ENCODE results near the gene SLC22A6. TPM values are rescaled to one million over a fixed set of nuclear protein-coding genes. Genes with fewer than 3 reads are reported as not detected.

The SLC22A6 gene
- polyA plus RNA-seq, 2 of the 4 experiments (the other 2 are of a cell fraction) = not detected

DNA sequence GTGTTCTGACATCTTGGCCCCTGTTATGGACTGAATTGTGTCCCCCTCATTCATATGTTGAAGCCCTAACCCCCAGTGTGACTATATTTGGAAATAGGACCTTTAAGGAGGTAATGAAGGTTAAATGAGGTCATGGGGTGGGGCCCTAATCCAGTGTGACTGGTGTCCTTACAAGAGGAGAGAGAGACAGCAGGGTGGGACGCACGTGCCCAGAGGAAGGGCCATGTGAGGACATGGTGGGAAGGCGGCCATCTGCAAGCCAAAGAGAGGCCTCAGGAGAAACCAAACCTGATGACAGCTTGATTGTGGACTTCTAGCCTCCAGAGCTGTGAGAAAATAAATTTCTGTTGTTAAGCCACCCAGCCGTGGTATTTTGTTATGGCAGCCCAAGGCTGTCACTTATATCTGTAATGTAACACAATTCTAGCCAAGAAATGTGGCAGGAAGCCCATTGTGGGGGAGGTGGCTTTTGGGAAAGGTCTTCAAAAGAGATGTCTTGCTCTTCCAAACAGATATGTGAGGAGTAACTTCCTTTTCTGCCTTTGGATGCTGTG is 23.7 kb downstream of the SLC22A6 start:
- no peak for DNase-seq (ENCODE audit: low read depth in 1 of 2, low spot score in 1 of 2)
- H3K4me3 ChIP-seq = no peak overlapping the region
- TF ChIP-seq JUN (IDR thresholded peaks at IDR 0.05) (no peak), SREBF2 (IDR thresholded peaks at IDR 0.05) (no peak), HDAC2 (IDR thresholded peaks at IDR 0.05) (no peak), PHF8 (IDR thresholded peaks at IDR 0.05; ENCODE audit: borderline replicate concordance, low read depth) (no peak), NPAS2 (CRISPR knock-in tag; IDR thresholded peaks at IDR 0.05; ENCODE audit: borderline replicate concordance) (no peak)
- TF ChIP-seq, protein P1, sequence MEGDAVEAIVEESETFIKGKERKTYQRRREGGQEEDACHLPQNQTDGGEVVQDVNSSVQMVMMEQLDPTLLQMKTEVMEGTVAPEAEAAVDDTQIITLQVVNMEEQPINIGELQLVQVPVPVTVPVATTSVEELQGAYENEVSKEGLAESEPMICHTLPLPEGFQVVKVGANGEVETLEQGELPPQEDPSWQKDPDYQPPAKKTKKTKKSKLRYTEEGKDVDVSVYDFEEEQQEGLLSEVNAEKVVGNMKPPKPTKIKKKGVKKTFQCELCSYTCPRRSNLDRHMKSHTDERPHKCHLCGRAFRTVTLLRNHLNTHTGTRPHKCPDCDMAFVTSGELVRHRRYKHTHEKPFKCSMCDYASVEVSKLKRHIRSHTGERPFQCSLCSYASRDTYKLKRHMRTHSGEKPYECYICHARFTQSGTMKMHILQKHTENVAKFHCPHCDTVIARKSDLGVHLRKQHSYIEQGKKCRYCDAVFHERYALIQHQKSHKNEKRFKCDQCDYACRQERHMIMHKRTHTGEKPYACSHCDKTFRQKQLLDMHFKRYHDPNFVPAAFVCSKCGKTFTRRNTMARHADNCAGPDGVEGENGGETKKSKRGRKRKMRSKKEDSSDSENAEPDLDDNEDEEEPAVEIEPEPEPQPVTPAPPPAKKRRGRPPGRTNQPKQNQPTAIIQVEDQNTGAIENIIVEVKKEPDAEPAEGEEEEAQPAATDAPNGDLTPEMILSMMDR (IDR thresholded peaks at IDR 0.05) = no peak
- WGBS (ENCODE audit: missing lambda C conversion rate) = 49% methylated on average over 4 of the region's 4 CpGs
- H3K4me1 ChIP-seq = no peaks in the 10 kb centered on the region
- no peak for ATAC-seq
- no peak overlapping the region for H3K27ac ChIP-seq
- POLR2A ChIA-PET = no interaction called here
- FAIRE-seq = no peak
- no peak overlapping the region for H3K4me2 ChIP-seq
- H3K9me3 ChIP-seq = no peaks in the 10 kb centered on the region
- CTCF ChIA-PET = interaction anchor here (1.1 kb wide), 1 partner anchor 14 kb away, joined by 3 read pairs; no protein-coding TSS in a partner anchor

DNA sequence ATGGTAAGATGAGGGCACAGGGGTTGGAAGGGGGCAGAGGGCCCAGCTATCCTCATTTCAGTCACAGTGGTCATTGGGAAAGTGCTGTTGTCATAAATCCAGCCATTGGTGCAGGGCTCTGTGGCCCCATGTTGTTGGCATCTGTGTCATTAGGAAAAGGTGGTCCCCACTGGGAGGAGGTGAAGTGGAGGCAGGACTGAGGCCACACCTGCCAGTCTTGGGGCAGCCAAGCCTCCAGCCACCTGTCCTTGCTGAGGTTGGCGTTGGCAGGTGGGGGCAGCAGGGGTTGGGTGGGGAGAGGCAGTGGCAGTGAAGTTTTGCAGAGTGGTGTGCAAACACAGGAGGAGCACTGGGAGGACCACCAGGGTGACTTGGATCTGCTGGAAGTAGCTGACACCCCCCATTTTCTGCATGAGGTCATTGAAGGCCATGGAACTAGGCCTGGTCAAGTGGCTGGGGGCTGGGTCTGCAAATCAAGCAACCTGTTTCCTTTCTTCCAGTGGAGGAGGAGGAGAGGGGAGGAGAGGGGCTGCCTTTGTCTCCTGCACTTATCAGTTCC is 25.3 kb downstream of the SLC22A6 start:
- Histone ChIP-seq H3K27ac (no peak overlapping the region), H3K9me3 (no peaks in the 10 kb centered on the region), H3K4me1 (no peaks in the 10 kb centered on the region), H3K4me3 (no peak overlapping the region), H3K4me2 (no peak overlapping the region)
- DNase-seq (ENCODE audit: low read depth in 1 of 2, low spot score in 1 of 2) (no peak), ATAC-seq (no peak), FAIRE-seq (no peak)
- WGBS (ENCODE audit: missing lambda C conversion rate) = no CpG with 5 or more reads among the region's 1 CpG
- POLR2A ChIA-PET = no interaction called here
- CTCF ChIA-PET = interaction anchor here (1.8 kb wide), 1 partner anchor 11 kb away, joined by 4 read pairs; no protein-coding TSS in a partner anchor
- TF ChIP-seq PHF8 (IDR thresholded peaks at IDR 0.05; ENCODE audit: borderline replicate concordance, low read depth) (no peak), TP53 (CRISPR knock-in tag; IDR thresholded peaks at IDR 0.05) (no peak), JUN (IDR thresholded peaks at IDR 0.05) (no peak), ESRRA (IDR thresholded peaks at IDR 0.05; ENCODE audit: borderline replicate concordance, low read length) (no peak)
- TF ChIP-seq, protein P2, sequence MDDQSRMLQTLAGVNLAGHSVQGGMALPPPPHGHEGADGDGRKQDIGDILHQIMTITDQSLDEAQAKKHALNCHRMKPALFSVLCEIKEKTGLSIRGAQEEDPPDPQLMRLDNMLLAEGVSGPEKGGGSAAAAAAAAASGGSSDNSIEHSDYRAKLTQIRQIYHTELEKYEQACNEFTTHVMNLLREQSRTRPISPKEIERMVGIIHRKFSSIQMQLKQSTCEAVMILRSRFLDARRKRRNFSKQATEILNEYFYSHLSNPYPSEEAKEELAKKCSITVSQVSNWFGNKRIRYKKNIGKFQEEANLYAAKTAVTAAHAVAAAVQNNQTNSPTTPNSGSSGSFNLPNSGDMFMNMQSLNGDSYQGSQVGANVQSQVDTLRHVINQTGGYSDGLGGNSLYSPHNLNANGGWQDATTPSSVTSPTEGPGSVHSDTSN (IDR thresholded peaks at IDR 0.05) = no peak

DNA sequence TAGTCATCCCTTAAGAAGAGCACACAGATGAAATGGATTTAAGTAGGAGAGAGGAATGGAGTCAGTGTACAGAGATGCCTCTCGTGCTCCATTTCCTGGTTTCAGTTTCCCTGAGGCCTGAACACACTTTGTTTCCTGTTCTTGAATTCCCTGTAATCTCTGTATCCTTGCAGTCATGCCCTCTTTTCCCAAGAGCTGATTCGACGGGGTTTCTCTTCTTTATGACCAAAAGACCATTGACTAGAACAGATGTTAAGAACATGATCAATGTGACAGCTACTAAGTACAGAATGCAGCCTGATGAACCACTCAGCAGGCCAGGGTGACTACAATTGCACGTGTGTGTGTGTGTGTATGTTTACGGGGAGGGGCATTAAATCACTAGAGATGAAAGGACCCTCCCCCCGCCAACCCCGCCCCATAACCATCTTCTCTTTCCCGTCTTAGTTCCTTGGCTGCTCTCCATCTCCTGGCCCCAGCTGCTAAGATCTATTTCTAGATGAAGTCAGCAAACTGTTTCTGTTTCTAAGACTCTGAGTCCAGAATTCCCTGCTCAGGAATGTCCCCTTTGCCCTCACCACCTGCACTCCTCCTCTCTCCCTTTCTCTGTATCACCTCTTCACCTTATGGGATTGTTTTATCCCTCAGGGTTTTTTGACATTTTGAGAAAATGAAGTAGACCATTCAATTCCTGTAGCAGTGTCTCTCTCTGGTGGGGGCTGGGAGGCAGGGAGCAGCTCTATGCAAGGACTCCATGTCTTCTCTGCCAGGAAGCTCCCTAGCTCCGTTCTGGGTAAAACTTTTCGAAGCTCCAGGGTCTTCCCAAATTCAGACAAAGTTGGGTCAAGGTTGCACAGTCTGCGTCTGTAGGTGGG is 26.0 kb downstream of the SLC22A6 start:
- 60% methylated on average over 11 of the region's 11 CpGs for WGBS (ENCODE audit: missing lambda C conversion rate)

DNA sequence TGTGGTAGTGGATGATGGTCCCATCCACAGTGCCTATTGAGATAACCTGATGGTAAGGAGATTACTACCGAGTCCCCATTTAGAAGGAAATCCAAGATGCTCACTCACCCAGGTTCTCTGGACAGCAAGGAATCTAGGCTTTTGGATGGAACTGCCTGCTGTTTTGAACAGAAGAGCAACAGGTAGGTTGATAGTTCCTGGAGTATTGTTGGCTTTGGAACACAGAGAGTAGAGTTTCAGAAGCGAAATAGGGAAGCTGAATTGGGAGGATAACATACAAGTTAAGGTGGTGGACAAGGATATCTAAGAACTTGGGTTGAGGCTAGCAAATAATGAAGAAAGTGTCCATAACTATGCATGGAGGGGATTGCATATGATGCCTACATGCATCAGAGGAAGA is 27.6 kb downstream of the SLC22A6 start:
- Histone ChIP-seq H3K4me3 (no peak overlapping the region), H3K27ac (no peak overlapping the region), H3K4me1 (no peaks in the 10 kb centered on the region), H3K9me3 (no peaks in the 10 kb centered on the region), H3K4me2 (no peak overlapping the region)
- TF ChIP-seq FOSB (CRISPR knock-in tag; IDR thresholded peaks at IDR 0.05) (no peak), RCOR1 (IDR thresholded peaks at IDR 0.05; ENCODE audit: low read depth, low read length) (no peak), ESRRA (IDR thresholded peaks at IDR 0.05; ENCODE audit: borderline replicate concordance, low read length) (no peak)
- ATAC-seq (no peak), DNase-seq (ENCODE audit: low read depth in 1 of 2, low spot score in 1 of 2) (no peak), FAIRE-seq (no peak)
- WGBS (ENCODE audit: missing lambda C conversion rate) = 50% methylated on average over 2 of the region's 2 CpGs
- ChIA-PET POLR2A (no interaction called here), CTCF (interaction anchor here (1.6 kb wide), 1 partner anchor 17 kb away, joined by 3 read pairs; no protein-coding TSS in a partner anchor)

More for the DNA sequence above, 26.0 kb downstream of the SLC22A6 start:
- Histone ChIP-seq H3K9me3 (no peaks in the 10 kb centered on the region), H3K27ac (no peak overlapping the region), H3K4me3 (no peak overlapping the region), H3K4me2 (no peak overlapping the region), H3K4me1 (no peaks in the 10 kb centered on the region)
- POLR2A ChIA-PET = no interaction called here
- no peak for FAIRE-seq
- peak in 1 of 2 experiments; percentile 23; a peak in 1 of 6 replicates for ATAC-seq
- DNase-seq (ENCODE audit: low read depth in 1 of 2, low spot score in 1 of 2) = no peak
- no peak for TF ChIP-seq MYC (IDR thresholded peaks at IDR 0.05; ENCODE audit: borderline replicate concordance, low read length)
- no peak for TF ChIP-seq RAD21 (conservative IDR thresholded peaks at IDR 0.05 in 1 of 2, IDR thresholded peaks at IDR 0.05 in 1 of 2)
- TF ChIP-seq, protein P3, sequence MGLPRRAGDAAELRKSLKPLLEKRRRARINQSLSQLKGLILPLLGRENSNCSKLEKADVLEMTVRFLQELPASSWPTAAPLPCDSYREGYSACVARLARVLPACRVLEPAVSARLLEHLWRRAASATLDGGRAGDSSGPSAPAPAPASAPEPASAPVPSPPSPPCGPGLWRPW (IDR thresholded peaks at IDR 0.05) = no peak
- CTCF ChIA-PET = interaction anchor here (1.8 kb wide), 1 partner anchor 12 kb away, joined by 4 read pairs; no protein-coding TSS in a partner anchor

Data from A549 (cell line).